Measurements from ENCODE around the gene DOCK11.

DOCK11 gene

DNA sequence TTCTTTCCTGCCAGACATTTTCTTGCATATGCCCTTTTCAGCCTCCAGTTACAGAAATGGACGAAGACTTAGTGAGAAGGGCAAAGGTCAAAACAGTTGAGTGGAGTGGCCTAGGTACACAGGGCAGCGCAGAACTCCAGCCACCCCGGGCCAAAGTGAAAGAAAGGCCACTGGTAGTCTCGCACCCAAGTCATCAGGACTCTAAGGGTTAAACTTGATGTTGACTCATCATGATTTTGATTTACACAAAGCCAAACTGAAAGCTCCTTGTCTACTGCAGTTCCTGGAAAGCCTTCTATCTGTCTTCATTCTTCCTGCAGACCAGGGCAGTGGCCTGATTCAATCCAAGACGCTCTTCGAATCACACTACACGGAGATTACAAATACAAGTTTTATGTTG lies 229.2 kb downstream of the DOCK11 start:
- no peak for DNase-seq (ENCODE audit: extremely low spot score)
- ChIA-PET POLR2A (no interaction called here), CTCF (no interaction called here)
- TF ChIP-seq ELF4 (IDR thresholded peaks at IDR 0.05) (no peak), LEF1 (IDR thresholded peaks at IDR 0.05; ENCODE audit: borderline replicate concordance) (no peak), TARDBP (IDR thresholded peaks at IDR 0.05) (no peak), FOXM1 (IDR thresholded peaks at IDR 0.05; ENCODE audit: borderline replicate concordance) (no peak), HDGF (IDR thresholded peaks at IDR 0.05; ENCODE audit: borderline replicate concordance) (no peak), NFRKB (IDR thresholded peaks at IDR 0.05) (no peak), CTBP1 (IDR thresholded peaks at IDR 0.05; ENCODE audit: borderline replicate concordance) (no peak), ZNF384 (IDR thresholded peaks at IDR 0.05) (no peak), FOXA1 (IDR thresholded peaks at IDR 0.05) (no peak), FOXK2 (IDR thresholded peaks at IDR 0.05) (no peak), SP1 (IDR thresholded peaks at IDR 0.05) (no peak), BHLHE40 (IDR thresholded peaks at IDR 0.05; ENCODE audit: borderline replicate concordance) (no peak), L3MBTL2 (conservative IDR thresholded peaks at IDR 0.05) (no peak), ARNT (IDR thresholded peaks at IDR 0.05) (no peak), SUZ12 (IDR thresholded peaks at IDR 0.05) (no peak)
- TF ChIP-seq, protein P1, sequence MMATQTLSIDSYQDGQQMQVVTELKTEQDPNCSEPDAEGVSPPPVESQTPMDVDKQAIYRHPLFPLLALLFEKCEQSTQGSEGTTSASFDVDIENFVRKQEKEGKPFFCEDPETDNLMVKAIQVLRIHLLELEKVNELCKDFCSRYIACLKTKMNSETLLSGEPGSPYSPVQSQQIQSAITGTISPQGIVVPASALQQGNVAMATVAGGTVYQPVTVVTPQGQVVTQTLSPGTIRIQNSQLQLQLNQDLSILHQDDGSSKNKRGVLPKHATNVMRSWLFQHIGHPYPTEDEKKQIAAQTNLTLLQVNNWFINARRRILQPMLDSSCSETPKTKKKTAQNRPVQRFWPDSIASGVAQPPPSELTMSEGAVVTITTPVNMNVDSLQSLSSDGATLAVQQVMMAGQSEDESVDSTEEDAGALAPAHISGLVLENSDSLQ (IDR thresholded peaks at IDR 0.05): no peak

DNA sequence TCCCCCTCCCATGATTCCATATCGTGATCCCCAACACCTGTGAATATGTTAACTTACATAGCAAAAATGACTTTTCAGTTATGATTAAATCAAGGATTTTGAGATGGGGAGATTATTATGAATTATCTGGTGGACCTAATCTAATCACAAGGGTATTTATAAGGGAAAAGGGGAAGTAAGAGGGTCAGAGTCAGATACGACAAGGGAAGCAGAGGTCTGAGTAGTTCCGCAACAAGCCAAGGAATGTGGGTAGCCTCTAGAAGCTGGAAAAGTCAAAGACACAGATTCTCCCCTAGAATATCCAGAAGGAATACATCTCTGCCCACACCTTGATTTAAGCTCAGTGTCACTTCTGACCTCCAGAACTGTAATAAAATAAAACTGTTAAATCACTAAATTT lies 230.8 kb downstream of the DOCK11 start:
- CTCF ChIA-PET: no interaction called here
- DNase-seq (ENCODE audit: extremely low spot score): no peak
- POLR2A ChIA-PET: no interaction called here
- no peak for TF ChIP-seq LEF1 (IDR thresholded peaks at IDR 0.05; ENCODE audit: borderline replicate concordance)
- TF ChIP-seq CTBP1 (IDR thresholded peaks at IDR 0.05; ENCODE audit: borderline replicate concordance): no peak
- no peak for TF ChIP-seq ZNF384 (IDR thresholded peaks at IDR 0.05)
- no peak for TF ChIP-seq ARNT (IDR thresholded peaks at IDR 0.05)
- TF ChIP-seq SUZ12 (IDR thresholded peaks at IDR 0.05): no peak
- no peak for TF ChIP-seq BHLHE40 (IDR thresholded peaks at IDR 0.05; ENCODE audit: borderline replicate concordance)
- TF ChIP-seq, protein P1 (IDR thresholded peaks at IDR 0.05): no peak
- no peak for TF ChIP-seq SP1 (IDR thresholded peaks at IDR 0.05)
- no peak for TF ChIP-seq ELF4 (IDR thresholded peaks at IDR 0.05)
- TF ChIP-seq HDGF (IDR thresholded peaks at IDR 0.05; ENCODE audit: borderline replicate concordance): no peak
- TF ChIP-seq TARDBP (IDR thresholded peaks at IDR 0.05): no peak
- TF ChIP-seq FOXA1 (IDR thresholded peaks at IDR 0.05): no peak
- TF ChIP-seq L3MBTL2 (conservative IDR thresholded peaks at IDR 0.05): no peak
- no peak for TF ChIP-seq FOXK2 (IDR thresholded peaks at IDR 0.05)
- no peak for TF ChIP-seq FOXM1 (IDR thresholded peaks at IDR 0.05; ENCODE audit: borderline replicate concordance)
- TF ChIP-seq NFRKB (IDR thresholded peaks at IDR 0.05): no peak

DNA sequence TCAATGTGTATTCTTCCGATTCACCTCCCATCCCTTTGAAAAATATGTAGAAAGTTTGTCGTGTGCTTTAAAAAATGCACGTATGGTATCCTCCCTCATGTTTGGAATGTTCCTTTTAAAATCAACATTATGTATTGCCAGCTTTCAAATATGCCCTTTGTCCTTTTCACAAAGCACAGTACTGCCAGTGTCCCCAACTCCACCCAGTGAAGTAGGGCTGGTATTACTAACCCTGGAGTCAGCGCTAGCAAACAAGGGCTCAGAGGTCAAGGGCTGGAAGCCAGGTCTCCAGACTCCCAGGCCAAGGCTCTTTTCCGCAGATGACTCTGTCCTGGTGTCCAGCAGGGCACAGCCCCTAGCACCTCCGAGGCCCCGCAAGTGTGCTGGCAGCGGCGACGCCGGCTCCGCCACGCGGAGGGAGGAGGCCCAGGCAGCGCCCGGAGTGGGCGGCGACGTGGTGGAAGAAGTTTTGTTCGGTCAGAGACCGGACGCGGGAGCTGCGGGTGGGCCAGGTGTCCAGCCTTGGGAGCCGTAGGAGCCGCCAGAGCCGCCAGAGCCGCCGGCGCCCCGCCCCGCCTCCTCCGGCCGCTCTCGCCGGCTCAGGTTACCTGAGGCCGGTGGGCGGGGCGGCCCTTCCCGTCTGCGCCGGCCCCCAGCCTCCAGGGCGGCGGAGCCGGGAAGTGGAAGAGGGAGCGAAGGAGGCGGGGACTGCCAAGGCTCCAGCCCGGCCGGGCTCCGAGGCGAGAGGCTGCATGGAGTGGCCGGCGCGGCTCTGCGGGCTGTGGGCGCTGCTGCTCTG lies 231.5 kb downstream of the DOCK11 start, which contains the start of gene IL13RA1:
TSS of gene IL13RA1 (plus strand) at position 720 of the 799 bp plus-strand sequence. CDS start at position 753, 33 bp downstream.
- ChIA-PET POLR2A (no interaction called here), CTCF (no interaction called here)
- no peak for TF ChIP-seq NFRKB (IDR thresholded peaks at IDR 0.05)
- TF ChIP-seq BHLHE40 (IDR thresholded peaks at IDR 0.05; ENCODE audit: borderline replicate concordance): no peak
- no peak for TF ChIP-seq FOXM1 (IDR thresholded peaks at IDR 0.05; ENCODE audit: borderline replicate concordance)
- TF ChIP-seq CTBP1 (IDR thresholded peaks at IDR 0.05; ENCODE audit: borderline replicate concordance): no peak
- TF ChIP-seq L3MBTL2 (conservative IDR thresholded peaks at IDR 0.05): peak; percentile 93
- TF ChIP-seq ELF4 (IDR thresholded peaks at IDR 0.05): no peak
- peak; percentile 91 for DNase-seq (ENCODE audit: extremely low spot score)

DNA sequence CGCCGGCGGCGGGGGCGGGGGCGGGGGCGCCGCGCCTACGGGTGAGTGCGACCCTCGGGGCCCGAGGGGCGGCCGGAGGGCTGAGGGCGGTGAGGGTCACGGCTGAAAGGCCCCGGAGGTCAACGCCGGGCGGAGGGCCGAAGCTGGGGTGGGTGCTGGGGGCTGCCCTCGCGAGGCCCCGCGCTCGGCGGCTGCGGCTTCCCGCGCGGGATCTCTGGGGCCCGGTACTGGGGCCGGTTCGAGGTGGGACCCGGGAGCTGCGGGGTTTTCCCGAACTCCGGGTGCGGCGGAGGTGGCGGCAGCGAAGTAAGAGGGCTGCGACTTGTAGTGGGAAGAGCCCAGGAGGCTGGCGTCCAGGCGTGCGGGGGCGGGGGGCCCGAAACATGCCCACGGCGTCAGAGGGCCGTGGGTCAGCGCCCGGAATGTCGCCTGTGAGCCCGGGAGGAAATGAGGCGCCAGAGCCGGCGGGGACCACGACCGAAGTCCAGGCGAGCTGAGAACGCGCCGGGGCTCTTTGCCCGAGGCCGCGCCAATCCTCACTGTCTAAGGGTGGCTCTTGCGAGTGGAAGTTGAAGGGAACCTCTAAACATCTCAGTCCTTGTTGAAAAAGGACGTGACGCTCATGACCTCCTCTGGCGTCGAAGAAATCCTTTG lies 232.2 kb downstream of the DOCK11 start:
- CTCF ChIA-PET: no interaction called here
- TF ChIP-seq HDGF (IDR thresholded peaks at IDR 0.05; ENCODE audit: borderline replicate concordance) (no peak), LEF1 (IDR thresholded peaks at IDR 0.05; ENCODE audit: borderline replicate concordance) (0 out of 2 replicates have a peak, but pooled peaks have one; percentile 28)
- POLR2A ChIA-PET: no interaction called here
- no peak for DNase-seq (ENCODE audit: extremely low spot score)

DNA sequence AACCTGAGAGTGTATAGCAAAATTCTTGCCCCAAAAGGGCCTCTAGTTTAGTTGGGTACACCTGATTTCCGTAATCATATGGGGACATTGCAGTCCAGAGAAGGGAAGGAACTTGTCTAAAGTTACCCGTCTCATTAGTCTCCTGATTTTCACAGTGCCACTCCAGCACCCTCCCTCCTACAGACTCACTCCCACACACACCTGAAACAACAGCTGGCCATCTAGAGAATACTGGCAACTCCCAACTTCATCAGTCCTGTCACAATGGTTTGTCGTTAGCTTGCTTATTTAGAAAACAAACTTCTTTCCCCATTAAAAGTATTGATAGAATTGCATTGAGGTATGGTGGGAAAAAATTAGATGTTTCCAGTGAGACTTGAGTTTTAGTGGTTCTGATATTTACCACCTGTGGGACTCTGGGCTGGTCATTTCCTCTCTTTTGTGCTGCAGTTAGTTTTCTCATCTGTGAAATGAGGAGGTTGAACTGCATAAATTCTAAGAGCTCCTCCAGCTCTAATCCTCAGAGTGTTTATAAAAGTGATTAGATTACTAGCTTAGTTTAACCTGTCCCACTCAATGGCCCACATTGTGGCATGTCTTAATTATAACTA lies 233.5 kb downstream of the DOCK11 start:
- CTCF ChIA-PET: interaction anchor here (1.1 kb wide), 1 partner anchor 119 kb away, joined by 4 read pairs; no protein-coding TSS in a partner anchor
- TF ChIP-seq, protein P1 (IDR thresholded peaks at IDR 0.05): peak; percentile 43
- no peak for TF ChIP-seq HDGF (IDR thresholded peaks at IDR 0.05; ENCODE audit: borderline replicate concordance)
- no peak for DNase-seq (ENCODE audit: extremely low spot score)
- POLR2A ChIA-PET: no interaction called here

All from HEK293T (cell line).